Measurements from ENCODE around the gene PGLYRP2. TPM values are rescaled to one million over a fixed set of nuclear protein-coding genes. Genes with fewer than 3 reads are reported as not detected.

Gene PGLYRP2
- total RNA-seq, 2 experiments from 2014 or later, result 0.25 to 0.27 TPM

GRCh38 chr19:15427991-15428471, 51.3 kb downstream of the PGLYRP2 start:
- no peak for DNase-seq
- no peak for ATAC-seq
- Mint-ChIP-seq H3K27me3 (no peaks in the 10 kb centered on the region), H3K36me3 (ENCODE audit: low read depth) (peaks cover 46% of the 10 kb centered on the region), H3K9me3 (peaks cover 4% of the 10 kb centered on the region), H3K4me1 (ENCODE audit: low read depth) (peaks cover 18% of the 10 kb centered on the region), H3K27ac (no peak overlapping the region), H3K4me3 (no peak overlapping the region)
- ChIA-PET POLR2A (interaction anchor here (0.7 to 6.8 kb wide), 2 partner anchors 8 to 96 kb away, joined by 4 to 89 read pairs; partner anchors contain the start of genes AKAP8L and BRD4), CTCF (interaction anchor here (4.6 kb wide), 1 partner anchor 9 kb away, joined by 34 read pairs; the partner anchor contains the start of gene AKAP8L)
- TF ChIP-seq, protein P1, sequence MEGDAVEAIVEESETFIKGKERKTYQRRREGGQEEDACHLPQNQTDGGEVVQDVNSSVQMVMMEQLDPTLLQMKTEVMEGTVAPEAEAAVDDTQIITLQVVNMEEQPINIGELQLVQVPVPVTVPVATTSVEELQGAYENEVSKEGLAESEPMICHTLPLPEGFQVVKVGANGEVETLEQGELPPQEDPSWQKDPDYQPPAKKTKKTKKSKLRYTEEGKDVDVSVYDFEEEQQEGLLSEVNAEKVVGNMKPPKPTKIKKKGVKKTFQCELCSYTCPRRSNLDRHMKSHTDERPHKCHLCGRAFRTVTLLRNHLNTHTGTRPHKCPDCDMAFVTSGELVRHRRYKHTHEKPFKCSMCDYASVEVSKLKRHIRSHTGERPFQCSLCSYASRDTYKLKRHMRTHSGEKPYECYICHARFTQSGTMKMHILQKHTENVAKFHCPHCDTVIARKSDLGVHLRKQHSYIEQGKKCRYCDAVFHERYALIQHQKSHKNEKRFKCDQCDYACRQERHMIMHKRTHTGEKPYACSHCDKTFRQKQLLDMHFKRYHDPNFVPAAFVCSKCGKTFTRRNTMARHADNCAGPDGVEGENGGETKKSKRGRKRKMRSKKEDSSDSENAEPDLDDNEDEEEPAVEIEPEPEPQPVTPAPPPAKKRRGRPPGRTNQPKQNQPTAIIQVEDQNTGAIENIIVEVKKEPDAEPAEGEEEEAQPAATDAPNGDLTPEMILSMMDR (IDR thresholded peaks at IDR 0.05), result no peak
- intact Hi-C loops (cut with micrococcal nuclease), result no loop called here

- Mint-ChIP-seq H3K27me3 (no peaks in the 10 kb centered on the region), H3K36me3 (ENCODE audit: low read depth) (peaks cover 53% of the 10 kb centered on the region), H3K4me3 (no peak overlapping the region), H3K9me3 (peaks cover 4% of the 10 kb centered on the region), H3K27ac (no peak overlapping the region), H3K4me1 (ENCODE audit: low read depth) (peaks cover 16% of the 10 kb centered on the region)
- TF ChIP-seq, protein P1 (IDR thresholded peaks at IDR 0.05), result no peak
- ATAC-seq (no peak), DNase-seq (no peak)
- POLR2A ChIA-PET, result no interaction called here
- CTCF ChIA-PET, result interaction anchor here (4.6 kb wide), 1 partner anchor 8 kb away, joined by 34 read pairs; the partner anchor contains the start of gene AKAP8L
- intact Hi-C loops (cut with micrococcal nuclease), result no loop called here
Observed at GRCh38 chr19:15427350-15427700, 52.0 kb downstream of the PGLYRP2 start.

- Mint-ChIP-seq H3K9me3 (peaks cover 4% of the 10 kb centered on the region), H3K4me3 (no peak overlapping the region), H3K27ac (no peak overlapping the region), H3K4me1 (ENCODE audit: low read depth) (peaks cover 14% of the 10 kb centered on the region), H3K27me3 (no peaks in the 10 kb centered on the region), H3K36me3 (ENCODE audit: low read depth) (peaks cover 53% of the 10 kb centered on the region)
- intact Hi-C loops (cut with micrococcal nuclease), result no loop called here
- DNase-seq, result no peak
- CTCF ChIA-PET, result no interaction called here
- peak; percentile 53 for ATAC-seq
- POLR2A ChIA-PET, result interaction anchor here (0.7 to 1.0 kb wide), 2 partner anchors 29 to 37 kb away, joined by 3 read pairs; no protein-coding TSS in a partner anchor
- TF ChIP-seq, protein P1 (IDR thresholded peaks at IDR 0.05), result no peak
Observed at GRCh38 chr19:15426485-15427349, 52.6 kb downstream of the PGLYRP2 start.

DNA sequence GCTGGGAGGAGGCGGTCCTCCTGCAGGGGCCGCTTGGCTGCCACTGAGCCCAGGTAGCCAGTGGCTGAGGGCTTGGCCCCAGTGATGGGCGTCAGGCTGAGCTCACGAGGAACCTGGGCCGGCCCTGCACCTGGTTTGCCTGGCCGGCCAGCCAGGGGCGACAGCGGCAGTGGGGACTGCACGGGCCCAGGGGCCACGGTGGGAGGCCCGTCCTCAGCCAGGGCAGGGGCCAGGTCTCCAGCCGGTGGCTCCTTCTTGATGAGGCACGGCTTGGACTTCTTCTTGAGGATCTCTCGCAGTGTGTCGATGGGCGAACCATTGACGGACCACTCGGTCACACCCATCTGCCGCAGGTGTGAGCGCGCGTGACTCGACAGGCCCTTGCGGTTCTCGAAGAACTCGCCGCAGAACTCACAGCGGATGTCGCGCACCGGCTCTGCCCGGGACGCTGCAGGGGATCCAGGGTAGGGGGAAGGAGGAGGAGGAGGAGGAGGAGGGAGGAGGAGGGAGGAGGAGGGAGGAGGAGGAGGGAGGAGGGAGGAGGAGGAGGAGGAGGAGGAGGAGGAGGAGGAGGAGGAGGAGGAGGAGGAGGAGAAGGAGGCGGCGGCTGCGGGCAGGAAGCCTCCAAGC, 53.9 kb downstream of the PGLYRP2 start:
- ChIA-PET CTCF (no interaction called here), POLR2A (interaction anchor here (1.0 to 1.9 kb wide), 4 partner anchors 8 to 126 kb away, joined by 3 to 7 read pairs (median 3); no protein-coding TSS in a partner anchor)
- no peak for DNase-seq
- no peak for ATAC-seq
- peaks cover 4% of the 10 kb centered on the region for H3K9me3 Mint-ChIP-seq
- H3K36me3 Mint-ChIP-seq (ENCODE audit: low read depth), result peaks cover 45% of the 10 kb centered on the region
- peaks cover 3% of the 10 kb centered on the region for H3K4me1 Mint-ChIP-seq (ENCODE audit: low read depth)
- intact Hi-C loops (cut with micrococcal nuclease), result no loop called here
- H3K27me3 Mint-ChIP-seq, result no peaks in the 10 kb centered on the region
- no peak overlapping the region for H3K27ac Mint-ChIP-seq
- TF ChIP-seq, protein P1 (IDR thresholded peaks at IDR 0.05), result no peak
- no peak overlapping the region for H3K4me3 Mint-ChIP-seq

Measured in activated CD8-positive, alpha-beta T cell treated with anti-CD3 and anti-CD28 coated beads for 36 hours (primary cell).